Keratinocyte (primary cell): Measurements from ENCODE around the gene CLRN1. TPM values are rescaled to one million over a fixed set of nuclear protein-coding genes. Genes with fewer than 3 reads are reported as not detected.

Experiments
- DNase-seq: peaks from one replicate; pipeline ENCODE4 v3.0.0-alpha.2; 2011; ENCODE audit warnings: low read depth, missing footprints, low spot score
- FAIRE-seq: peaks from 2 replicates; lab custom pipeline; 2011; peaks lifted over from hg19 to GRCh38; lab: Jason Lieb, UNC
- H2AFZ ChIP-seq: 2 replicates; pipeline ENCODE4 v1.6.0; 2012; ENCODE audit warnings: low read length, control low read depth, inconsistent platforms; ENCODE audit not compliant: control insufficient read depth
- H3K27ac ChIP-seq: 2 replicates; pipeline ENCODE4 v1.5.1; 2011; ENCODE audit warnings: low read length; ENCODE audit not compliant: control insufficient read depth, insufficient read depth
- H3K27me3 ChIP-seq: 3 replicates; pipeline ENCODE4 v1.6.0; 2011; ENCODE audit warnings: low read length; ENCODE audit not compliant: control insufficient read depth, insufficient read depth; ENCODE audit errors: extremely low read depth
- H3K36me3 ChIP-seq, 2 experiments: 2 replicates in 1 of 2; 3 replicates in 1 of 2; pipeline ENCODE4 v1.5.1; 2011; ENCODE audit warnings: low read length in 2 of 2, mild to moderate bottlenecking in 1 of 2; ENCODE audit not compliant: control insufficient read depth in 2 of 2, insufficient read depth in 2 of 2; ENCODE audit errors: extremely low read depth in 1 of 2
- H3K4me1 ChIP-seq: 3 replicates; pipeline ENCODE4 v1.5.1; 2011; ENCODE audit warnings: low read length; ENCODE audit not compliant: control insufficient read depth, insufficient read depth; ENCODE audit errors: extremely low read depth
- H3K4me2 ChIP-seq: 3 replicates; pipeline ENCODE4 v1.6.0; 2011; ENCODE audit warnings: low read depth, low read length; ENCODE audit not compliant: control insufficient read depth, insufficient read depth; ENCODE audit errors: extremely low read depth
- H3K4me3 ChIP-seq, 3 experiments: fragments of 200-600 bp in 1 of 3; sonication (generic) in 1 of 3; 2 replicates in 2 of 3; 3 replicates in 1 of 3; pipeline ENCODE4 v1.5.1; 2011 to 2016; ENCODE audit warnings: low read length in 3 of 3, mild to moderate bottlenecking in 3 of 3, control low read depth in 2 of 3, inconsistent platforms in 1 of 3, low read depth in 1 of 3, mixed read lengths in 1 of 3, mixed run types in 1 of 3, moderate library complexity in 1 of 3; ENCODE audit not compliant: control insufficient read depth in 2 of 3, insufficient read depth in 2 of 3; ENCODE audit errors: extremely low read depth in 1 of 3
- H3K79me2 ChIP-seq: 2 replicates; pipeline ENCODE4 v1.6.0; 2012; ENCODE audit warnings: low read length; ENCODE audit not compliant: control insufficient read depth, insufficient read depth
- H3K9ac ChIP-seq: 3 replicates; pipeline ENCODE4 v1.6.0; 2011; ENCODE audit warnings: low read length; ENCODE audit not compliant: control insufficient read depth, insufficient read depth; ENCODE audit errors: extremely low read depth
- H3K9me1 ChIP-seq: 3 replicates; pipeline ENCODE4 v1.6.0; 2011; ENCODE audit warnings: low read length; ENCODE audit not compliant: control insufficient read depth, insufficient read depth; ENCODE audit errors: extremely low read depth
- H3K9me3 ChIP-seq: 2 replicates; pipeline ENCODE4 v1.5.1; 2012; ENCODE audit warnings: low read depth, low read length; ENCODE audit not compliant: control insufficient read depth
- H4K20me1 ChIP-seq: 3 replicates; pipeline ENCODE4 v1.6.0; 2011; ENCODE audit warnings: low read length; ENCODE audit not compliant: control insufficient read depth, insufficient read depth; ENCODE audit errors: extremely low read depth
- EZH2 ChIP-seq: IDR thresholded peaks from one replicate; pipeline ENCODE4 v1.6.1; 2012; ENCODE audit warnings: inconsistent platforms, mild to moderate bottlenecking, low read length, moderate library complexity
- dilution Hi-C: fragments of 300-500 bp; cut with MboI; formaldehyde crosslinking; loops from one replicate; pipeline ENCODE4 v1.7.0; 2020; ENCODE audit warnings: low sequenced_read_pairs; ENCODE audit not compliant: extremely low pct_ligation_motif_present
- polyA plus RNA-seq, 5 experiments: library from polyadenylated mRNA; depleted of rRNA in 3 of 5; stranded (reverse) in 3 of 5; stranded (forward) in 1 of 5; unstranded in 1 of 5; fragments of >200 nt; gene quantifications; 1 replicate in 1 of 5; 2 replicates in 3 of 5; 3 replicates in 1 of 5; pipeline versions ENCODE4 v1.2.1 to v1.2.3, GENCODE V29; 2011 to 2012; ENCODE audit warnings: missing spikeins in 2 of 5, low read depth in 1 of 5, low replicate concordance in 1 of 5
- TF ChIP-seq, protein P1 (sequence below), 3 experiments: IDR thresholded peaks in 1 of 3; conservative IDR thresholded peaks in 1 of 3; optimal IDR thresholded peaks in 1 of 3; 2 replicates in 2 of 3; 3 replicates in 1 of 3; pipeline versions ENCODE3 to v1.5.1; 2011; ENCODE audit warnings: low read length in 3 of 3, mild to moderate bottlenecking in 3 of 3, moderate library complexity in 2 of 3, control low read depth in 1 of 3, inconsistent platforms in 1 of 3; ENCODE audit not compliant: insufficient read depth in 2 of 3; ENCODE audit errors: extremely low read depth in 1 of 3

CLRN1 gene
- polyA plus RNA-seq, 1 donor (not counting 4 experiments of a cell fraction or from before 2014, with no cell fraction given), result not detected

DNA sequence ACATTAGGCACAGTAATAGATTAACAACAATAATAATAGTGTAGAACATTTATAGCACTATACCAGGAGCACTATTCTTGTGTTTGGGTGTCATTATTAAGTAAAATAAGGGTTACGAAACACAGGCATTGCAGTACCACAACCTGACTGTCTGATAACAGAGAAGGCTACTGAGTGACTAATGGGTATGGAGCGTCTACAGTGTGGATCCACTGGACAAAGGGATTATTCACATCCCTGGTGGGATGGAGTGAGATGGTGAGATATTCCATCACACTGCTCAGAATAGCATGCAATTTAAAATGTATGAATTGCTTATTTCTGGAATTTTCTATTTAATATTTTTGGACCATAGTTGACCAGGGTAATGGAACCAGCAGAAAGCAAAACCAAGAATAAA lies 85.5 kb downstream of the CLRN1 start:
- Histone ChIP-seq H3K9me3 (no peaks in the 10 kb centered on the region), H3K4me1 (no peaks in the 10 kb centered on the region), H3K79me2 (no peaks in the 10 kb centered on the region), H3K4me3 (no peak overlapping the region), H3K4me2 (no peak overlapping the region), H3K9me1 (no peaks in the 10 kb centered on the region), H2AFZ (no peak overlapping the region), H3K36me3 (no peaks in the 10 kb centered on the region), H3K27ac (no peak overlapping the region), H4K20me1 (no peaks in the 10 kb centered on the region), H3K9ac (no peak overlapping the region), H3K27me3 (peaks cover 7% of the 10 kb centered on the region)
- no peak for FAIRE-seq
- TF ChIP-seq EZH2, result no peak
- dilution Hi-C loops, result no loop called here
- no peak for DNase-seq

DNA sequence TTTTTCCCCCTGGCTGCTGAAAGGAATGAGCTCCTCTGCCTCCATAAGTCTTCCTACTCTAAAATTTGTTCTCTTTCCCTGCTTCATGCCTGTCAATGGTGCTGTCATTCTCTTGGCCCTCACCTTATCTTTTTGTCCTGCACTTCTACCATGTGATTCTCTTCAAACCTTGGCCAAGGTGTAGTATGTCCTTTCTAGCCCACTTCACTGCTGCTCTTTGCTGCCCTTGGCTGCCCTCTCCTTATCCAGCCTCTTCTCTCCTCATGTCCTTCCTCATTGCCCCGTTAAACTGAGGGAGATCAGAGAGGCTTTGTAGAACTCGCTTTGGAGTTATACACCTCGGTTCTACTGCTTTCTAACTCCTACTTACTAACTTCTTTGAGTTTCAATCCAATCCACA lies 87.0 kb downstream of the CLRN1 start:
- H3K4me2 ChIP-seq, result no peak overlapping the region
- H3K9me3 ChIP-seq, result no peaks in the 10 kb centered on the region
- H3K9ac ChIP-seq, result no peak overlapping the region
- no peaks in the 10 kb centered on the region for H3K4me1 ChIP-seq
- dilution Hi-C loops, result no loop called here
- DNase-seq (no peak), FAIRE-seq (no peak)
- no peak overlapping the region for H3K27ac ChIP-seq
- no peaks in the 10 kb centered on the region for H3K79me2 ChIP-seq
- H3K27me3 ChIP-seq, result peaks cover 7% of the 10 kb centered on the region
- no peaks in the 10 kb centered on the region for H3K36me3 ChIP-seq
- TF ChIP-seq EZH2, result no peak
- TF ChIP-seq, protein P1, sequence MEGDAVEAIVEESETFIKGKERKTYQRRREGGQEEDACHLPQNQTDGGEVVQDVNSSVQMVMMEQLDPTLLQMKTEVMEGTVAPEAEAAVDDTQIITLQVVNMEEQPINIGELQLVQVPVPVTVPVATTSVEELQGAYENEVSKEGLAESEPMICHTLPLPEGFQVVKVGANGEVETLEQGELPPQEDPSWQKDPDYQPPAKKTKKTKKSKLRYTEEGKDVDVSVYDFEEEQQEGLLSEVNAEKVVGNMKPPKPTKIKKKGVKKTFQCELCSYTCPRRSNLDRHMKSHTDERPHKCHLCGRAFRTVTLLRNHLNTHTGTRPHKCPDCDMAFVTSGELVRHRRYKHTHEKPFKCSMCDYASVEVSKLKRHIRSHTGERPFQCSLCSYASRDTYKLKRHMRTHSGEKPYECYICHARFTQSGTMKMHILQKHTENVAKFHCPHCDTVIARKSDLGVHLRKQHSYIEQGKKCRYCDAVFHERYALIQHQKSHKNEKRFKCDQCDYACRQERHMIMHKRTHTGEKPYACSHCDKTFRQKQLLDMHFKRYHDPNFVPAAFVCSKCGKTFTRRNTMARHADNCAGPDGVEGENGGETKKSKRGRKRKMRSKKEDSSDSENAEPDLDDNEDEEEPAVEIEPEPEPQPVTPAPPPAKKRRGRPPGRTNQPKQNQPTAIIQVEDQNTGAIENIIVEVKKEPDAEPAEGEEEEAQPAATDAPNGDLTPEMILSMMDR (optimal IDR thresholded peaks at IDR 0.05 in 1 of 3, IDR thresholded peaks at IDR 0.05 in 1 of 3, conservative IDR thresholded peaks at IDR 0.05 in 1 of 3; ENCODE audit: extremely low read depth in 1 of 3, insufficient read depth in 2 of 3, low read length in 3 of 3), result no peak
- H3K4me3 ChIP-seq, result no peak overlapping the region
- H3K9me1 ChIP-seq, result no peaks in the 10 kb centered on the region
- no peaks in the 10 kb centered on the region for H4K20me1 ChIP-seq
- no peak overlapping the region for H2AFZ ChIP-seq

DNA sequence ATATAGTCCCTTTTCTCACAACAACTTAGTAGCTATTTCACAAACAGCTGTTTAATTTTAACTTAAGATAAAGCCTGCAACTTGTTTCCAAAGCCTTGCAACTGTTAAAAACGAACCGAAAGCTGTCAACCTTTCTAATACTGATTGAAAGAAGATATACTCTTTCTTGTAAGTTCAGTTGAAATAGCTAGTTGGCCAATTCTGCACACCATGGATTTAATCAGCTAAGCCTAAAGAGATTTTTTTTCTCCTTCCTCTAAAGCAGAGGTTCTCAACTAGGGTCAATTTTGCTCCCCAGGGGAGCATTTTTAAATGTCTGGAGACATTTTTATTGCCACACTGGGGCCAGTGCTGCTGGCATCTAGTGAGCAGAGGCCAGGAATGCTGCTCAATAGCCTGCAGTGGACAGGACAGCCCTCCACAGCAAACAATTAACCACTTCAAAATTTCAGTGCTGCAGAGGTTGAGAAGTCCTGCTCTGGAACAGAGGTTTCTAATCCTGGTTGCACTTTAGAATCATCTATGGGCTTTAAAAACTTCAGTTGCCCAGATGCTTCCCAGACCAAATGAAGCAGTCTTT lies 93.4 kb downstream of the CLRN1 start:
- no peak overlapping the region for H3K27ac ChIP-seq
- H3K27me3 ChIP-seq, result peaks cover 5% of the 10 kb centered on the region
- dilution Hi-C loops, result no loop called here
- H3K9me1 ChIP-seq, result no peaks in the 10 kb centered on the region
- no peak for FAIRE-seq
- no peak for TF ChIP-seq EZH2
- TF ChIP-seq, protein P1 (optimal IDR thresholded peaks at IDR 0.05 in 1 of 3, IDR thresholded peaks at IDR 0.05 in 1 of 3, conservative IDR thresholded peaks at IDR 0.05 in 1 of 3; ENCODE audit: extremely low read depth in 1 of 3, insufficient read depth in 2 of 3, low read length in 3 of 3), result no peak
- no peak overlapping the region for H3K4me3 ChIP-seq
- H2AFZ ChIP-seq, result no peak overlapping the region
- H3K79me2 ChIP-seq, result no peaks in the 10 kb centered on the region
- no peak for DNase-seq
- no peaks in the 10 kb centered on the region for H3K36me3 ChIP-seq
- H3K9me3 ChIP-seq, result no peaks in the 10 kb centered on the region
- no peaks in the 10 kb centered on the region for H4K20me1 ChIP-seq
- no peak overlapping the region for H3K9ac ChIP-seq
- no peaks in the 10 kb centered on the region for H3K4me1 ChIP-seq
- no peak overlapping the region for H3K4me2 ChIP-seq
